Esophagus squamous epithelium (tissue), 4 donors: ENCODE results near the gene PHF2.

Source experiments
- POLR2A ChIP-seq, 4 donors: fragments of 450-650 bp; IDR thresholded peaks; one replicate each; pipeline ENCODE4 v1.6.1; 2017; ENCODE audit warnings: antibody characterized with exemption in 4 of 4, mild to moderate bottlenecking in 4 of 4, moderate library complexity in 3 of 4
- TF ChIP-seq, protein P1 (sequence below), 6 experiments: fragments of 450-650 bp in 4 of 6; fragments of 200-600 bp in 2 of 6; sonication (generic) in 2 of 6; IDR thresholded peaks; one replicate each; pipeline ENCODE4 v1.5.1; 2016 to 2019; ENCODE audit warnings: antibody characterized with exemption in 6 of 6, mild to moderate bottlenecking in 4 of 6, moderate library complexity in 4 of 6

DNA sequence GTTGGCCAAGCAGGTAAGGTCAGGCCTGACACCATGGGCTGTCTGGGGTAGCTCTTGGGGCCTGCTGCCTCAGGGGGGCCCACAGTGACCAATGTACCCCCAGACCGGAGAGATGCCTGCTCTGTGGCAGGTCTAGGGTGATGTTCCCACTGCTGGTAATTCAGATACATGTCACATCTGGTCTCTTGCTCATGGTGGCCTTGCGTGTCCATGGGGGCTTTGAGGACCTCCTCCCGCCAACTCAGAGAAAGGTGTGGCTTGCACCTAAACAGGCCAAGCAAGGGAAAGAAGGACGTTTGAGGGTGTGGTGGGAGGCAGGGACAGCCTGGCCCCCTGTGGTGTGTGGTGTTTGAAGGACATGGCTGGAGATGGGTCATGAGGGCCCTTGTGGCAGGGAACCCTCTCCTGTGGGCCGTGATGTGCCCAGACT lies 75.2 kb downstream of the PHF2 start:
- TF ChIP-seq, protein P1, sequence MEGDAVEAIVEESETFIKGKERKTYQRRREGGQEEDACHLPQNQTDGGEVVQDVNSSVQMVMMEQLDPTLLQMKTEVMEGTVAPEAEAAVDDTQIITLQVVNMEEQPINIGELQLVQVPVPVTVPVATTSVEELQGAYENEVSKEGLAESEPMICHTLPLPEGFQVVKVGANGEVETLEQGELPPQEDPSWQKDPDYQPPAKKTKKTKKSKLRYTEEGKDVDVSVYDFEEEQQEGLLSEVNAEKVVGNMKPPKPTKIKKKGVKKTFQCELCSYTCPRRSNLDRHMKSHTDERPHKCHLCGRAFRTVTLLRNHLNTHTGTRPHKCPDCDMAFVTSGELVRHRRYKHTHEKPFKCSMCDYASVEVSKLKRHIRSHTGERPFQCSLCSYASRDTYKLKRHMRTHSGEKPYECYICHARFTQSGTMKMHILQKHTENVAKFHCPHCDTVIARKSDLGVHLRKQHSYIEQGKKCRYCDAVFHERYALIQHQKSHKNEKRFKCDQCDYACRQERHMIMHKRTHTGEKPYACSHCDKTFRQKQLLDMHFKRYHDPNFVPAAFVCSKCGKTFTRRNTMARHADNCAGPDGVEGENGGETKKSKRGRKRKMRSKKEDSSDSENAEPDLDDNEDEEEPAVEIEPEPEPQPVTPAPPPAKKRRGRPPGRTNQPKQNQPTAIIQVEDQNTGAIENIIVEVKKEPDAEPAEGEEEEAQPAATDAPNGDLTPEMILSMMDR (IDR thresholded peaks at IDR 0.05) = no peak
- TF ChIP-seq POLR2A (IDR thresholded peaks at IDR 0.05) = no peak
